ENCODE results near the gene SLC35E1. TPM values are rescaled to one million over a fixed set of nuclear protein-coding genes. Genes with fewer than 3 reads are reported as not detected.

SLC35E1 gene
- total RNA-seq, 1 experiment from 2014 or later = 43.5 TPM

DNA sequence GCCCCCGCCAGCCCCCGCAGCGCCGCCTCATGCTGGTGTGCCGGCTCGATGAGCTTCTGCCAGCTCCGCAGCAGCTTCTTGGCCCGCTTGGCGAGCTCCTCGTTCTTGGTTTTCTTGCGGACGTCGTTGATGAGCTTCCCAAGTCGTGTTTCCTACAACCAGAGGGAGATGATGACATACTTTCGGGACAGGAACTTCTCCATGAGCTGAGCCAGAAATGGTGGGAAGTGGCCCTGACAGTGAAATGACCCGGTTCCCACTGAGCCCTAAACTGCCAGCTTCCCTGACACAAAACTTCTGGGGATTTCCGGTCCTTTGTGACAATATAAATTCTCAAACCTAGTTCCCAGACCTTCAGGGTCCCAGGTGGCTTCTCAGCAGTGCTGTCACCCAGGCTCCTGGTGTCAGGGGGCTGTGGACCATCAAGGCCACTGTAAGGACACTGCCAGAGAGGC lies 5.3 kb upstream of the SLC35E1 start:
- Histone ChIP-seq H3K4me1 (ENCODE audit: control insufficient read depth, insufficient read depth, low read length) (peaks cover 12% of the 10 kb centered on the region), H3K9me3 (ENCODE audit: control insufficient read depth, insufficient read depth, low read depth, low read length) (no peaks in the 10 kb centered on the region), H3K4me3 (ENCODE audit: low read depth in 2 of 2, low read length in 2 of 2) (no peak overlapping the region), H3K27ac (ENCODE audit: low read length) (no peak overlapping the region), H3K27me3 (ENCODE audit: control insufficient read depth, insufficient read depth, low read length) (no peaks in the 10 kb centered on the region), H3K36me3 (ENCODE audit: control insufficient read depth, insufficient read depth, low read length) (peaks cover 2% of the 10 kb centered on the region; the same call in 1 of the 2 replicates)
- BruUV-seq (replicated peaks) = no TSS peak
- in situ Hi-C loops (cut with HindIII; ENCODE audit: low pct_unique_long_range_greater_than_20kb, low sequenced_read_pairs) = no loop called here
- DNase-seq (ENCODE audit: low read depth, low spot score) (no peak), ATAC-seq (no peak)
- intact Hi-C loops (cut with micrococcal nuclease; ENCODE audit: unreplicated experiment) = no loop called here
- POLR2A ChIA-PET = no interaction called here
- TF ChIP-seq SIN3A (IDR thresholded peaks at IDR 0.05; ENCODE audit: borderline replicate concordance, insufficient read depth, low read depth, low read length) (no peak), TCF7L2 (IDR thresholded peaks at IDR 0.05; ENCODE audit: low read depth, low read length) (no peak), POLR2AphosphoS5 (IDR thresholded peaks at IDR 0.05; ENCODE audit: low read depth, low read length) (no peak)
- TF ChIP-seq, protein P1, sequence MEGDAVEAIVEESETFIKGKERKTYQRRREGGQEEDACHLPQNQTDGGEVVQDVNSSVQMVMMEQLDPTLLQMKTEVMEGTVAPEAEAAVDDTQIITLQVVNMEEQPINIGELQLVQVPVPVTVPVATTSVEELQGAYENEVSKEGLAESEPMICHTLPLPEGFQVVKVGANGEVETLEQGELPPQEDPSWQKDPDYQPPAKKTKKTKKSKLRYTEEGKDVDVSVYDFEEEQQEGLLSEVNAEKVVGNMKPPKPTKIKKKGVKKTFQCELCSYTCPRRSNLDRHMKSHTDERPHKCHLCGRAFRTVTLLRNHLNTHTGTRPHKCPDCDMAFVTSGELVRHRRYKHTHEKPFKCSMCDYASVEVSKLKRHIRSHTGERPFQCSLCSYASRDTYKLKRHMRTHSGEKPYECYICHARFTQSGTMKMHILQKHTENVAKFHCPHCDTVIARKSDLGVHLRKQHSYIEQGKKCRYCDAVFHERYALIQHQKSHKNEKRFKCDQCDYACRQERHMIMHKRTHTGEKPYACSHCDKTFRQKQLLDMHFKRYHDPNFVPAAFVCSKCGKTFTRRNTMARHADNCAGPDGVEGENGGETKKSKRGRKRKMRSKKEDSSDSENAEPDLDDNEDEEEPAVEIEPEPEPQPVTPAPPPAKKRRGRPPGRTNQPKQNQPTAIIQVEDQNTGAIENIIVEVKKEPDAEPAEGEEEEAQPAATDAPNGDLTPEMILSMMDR (IDR thresholded peaks at IDR 0.05) = no peak
- CTCF ChIA-PET = interaction anchor here (0.6 kb wide), 1 partner anchor 322 kb away, joined by 4 read pairs; no protein-coding TSS in a partner anchor

DNA sequence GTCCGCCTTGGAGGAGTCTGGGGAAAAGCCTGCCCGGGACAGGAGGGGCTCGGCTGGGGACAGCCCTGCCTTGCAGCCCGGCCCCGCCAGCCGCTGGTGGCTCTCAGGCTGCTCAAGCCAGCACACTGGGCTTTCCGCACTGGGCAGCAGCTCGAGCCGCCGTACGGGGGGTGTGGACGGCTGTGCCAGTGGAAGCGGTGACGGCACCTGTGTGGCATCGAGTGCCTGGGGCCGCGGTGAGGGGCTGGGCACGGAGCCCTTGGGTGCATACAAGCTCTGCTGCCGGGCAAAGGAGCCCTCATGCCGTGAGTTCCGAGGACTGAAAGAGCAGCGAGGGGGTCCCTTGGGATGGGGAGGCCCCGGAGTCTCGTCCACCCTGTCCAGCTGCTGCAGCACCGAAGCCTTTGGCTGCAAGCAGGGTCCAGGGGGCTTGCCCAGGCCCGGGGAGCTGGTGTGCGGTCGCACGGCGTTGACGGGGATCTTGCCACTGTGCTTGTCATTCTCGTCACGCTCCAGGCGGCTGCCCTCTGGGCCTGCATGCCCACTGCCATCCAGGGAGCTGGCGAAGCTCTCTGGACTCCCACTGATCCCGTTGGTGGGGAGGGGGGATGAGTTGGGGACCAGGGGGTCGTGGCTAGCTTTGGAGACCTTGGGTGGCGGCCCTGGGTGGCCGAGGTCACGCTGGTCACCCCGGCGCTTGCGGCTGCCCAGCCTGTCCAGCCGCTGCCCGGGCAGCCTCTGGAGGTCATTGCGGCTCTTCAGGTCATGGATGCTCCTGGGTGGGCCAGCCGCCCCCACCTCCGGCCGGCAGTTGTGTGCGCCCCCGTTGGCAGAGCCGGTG lies 4.7 kb upstream of the SLC35E1 start:
- no peaks in the 10 kb centered on the region for H3K27me3 ChIP-seq (ENCODE audit: control insufficient read depth, insufficient read depth, low read length)
- in situ Hi-C loops (cut with HindIII; ENCODE audit: low pct_unique_long_range_greater_than_20kb, low sequenced_read_pairs) = no loop called here
- no TSS peak for BruUV-seq (replicated peaks)

More for the DNA sequence above, 4.7 kb upstream of the SLC35E1 start:
- Histone ChIP-seq H3K9me3 (ENCODE audit: control insufficient read depth, insufficient read depth, low read depth, low read length) (no peaks in the 10 kb centered on the region), H3K36me3 (ENCODE audit: control insufficient read depth, insufficient read depth, low read length) (peaks cover 2% of the 10 kb centered on the region; the same call in 1 of the 2 replicates), H3K4me3 (ENCODE audit: low read depth in 2 of 2, low read length in 2 of 2) (no peak overlapping the region), H3K27ac (ENCODE audit: low read length) (no peak overlapping the region), H3K4me1 (ENCODE audit: control insufficient read depth, insufficient read depth, low read length) (peaks cover 12% of the 10 kb centered on the region)
- DNase-seq (ENCODE audit: low read depth, low spot score) (no peak), ATAC-seq (no peak)
- intact Hi-C loops (cut with micrococcal nuclease; ENCODE audit: unreplicated experiment) = no loop called here
- ChIA-PET CTCF (interaction anchor here (0.6 kb wide), 1 partner anchor 323 kb away, joined by 4 read pairs; no protein-coding TSS in a partner anchor), POLR2A (no interaction called here)
- TF ChIP-seq, protein P1 (IDR thresholded peaks at IDR 0.05) = no peak
- TF ChIP-seq POLR2AphosphoS5 (IDR thresholded peaks at IDR 0.05; ENCODE audit: low read depth, low read length) (no peak), SIN3A (IDR thresholded peaks at IDR 0.05; ENCODE audit: borderline replicate concordance, insufficient read depth, low read depth, low read length) (no peak)
